HepG2 (cell line): ENCODE measurements around the gene UBTFL1. TPM values are rescaled to one million over a fixed set of nuclear protein-coding genes. Genes with fewer than 3 reads are reported as not detected.
"Not testable (repeated sequence)": the region's sequence is repeated elsewhere in the genome, so short reads cannot be mapped to it uniquely, and the experiment has no call there.

Experiments used
- ATAC-seq: fragments of 200-7000 bp; cut with Tn5 transposase; 3 replicates; pipeline ENCODE4 v1.9.1; 2020; ENCODE audit warnings: mild to moderate bottlenecking, moderate library complexity
- Bru-seq: library from RNA; stranded (reverse); fragments of 400-500 nt; gene quantifications from one replicate; lab custom pipeline; 2021; lab: Mats Ljungman, UMichigan
- BruChase-seq, 2 experiments: library from RNA; stranded (reverse); fragments of 400-500 nt; gene quantifications; one replicate each; lab custom pipeline; 2021; lab: Mats Ljungman, UMichigan
- BruUV-seq: library from RNA; stranded (reverse); fragments of 400-500 nt; replicated peaks from 2 replicates; lab custom pipeline; 2021; lab: Mats Ljungman, UMichigan
- CTCF ChIA-PET: fragments of 300-600 bp; formaldehyde crosslinking; extraction: SDS; loops from one replicate; lab custom pipeline; 2021; ENCODE audit warnings: low total read pairs, inconsistent platforms, low intra/inter-chr PET ratio; lab: Yijun Ruan, JAX
- POLR2A ChIA-PET: fragments of 350-600 bp; sonication (Branson Sonifier 250); formaldehyde crosslinking; loops from one replicate; lab custom pipeline; 2020; ENCODE audit warnings: antibody characterized with exemption, inconsistent platforms; lab: Yijun Ruan, JAX
- DNase-seq: peaks from one replicate; pipeline ENCODE4 v3.0.0-alpha.2; 2015; ENCODE audit warnings: low spot score
- FAIRE-seq: peaks from 3 replicates; lab custom pipeline; 2011; peaks lifted over from hg19 to GRCh38; lab: Jason Lieb, UNC
- H2AFZ ChIP-seq: one replicate; pipeline ENCODE4 v1.6.1; 2011; ENCODE audit warnings: low read length, inconsistent platforms
- H3K27ac ChIP-seq: fragments of 300-600 bp; 3 replicates; pipeline ENCODE4 v1.8.0; 2011; ENCODE audit warnings: mixed run types, mild to moderate bottlenecking, mixed read lengths, low read length, inconsistent platforms; ENCODE audit not compliant: insufficient read depth; ENCODE audit errors: extremely low read length
- H3K27me3 ChIP-seq, 2 experiments: fragments of 200-600 bp in 1 of 2; 2 replicates in 1 of 2; 3 replicates in 1 of 2; pipeline versions ENCODE4 v1.6.0 to v1.8.0; 2011; ENCODE audit warnings: low read length in 2 of 2, mild to moderate bottlenecking in 2 of 2, moderate library complexity in 2 of 2, inconsistent platforms in 1 of 2; ENCODE audit not compliant: insufficient read depth in 2 of 2, control insufficient read depth in 1 of 2
- H3K36me3 ChIP-seq, 2 experiments: fragments of 200-600 bp in 1 of 2; replicated peaks in 1 of 2; 2 replicates in 1 of 2; 3 replicates in 1 of 2; pipeline versions ENCODE4 v1.5.1 to v1.8.0; 2011; ENCODE audit warnings: low read length in 2 of 2, inconsistent platforms in 1 of 2; ENCODE audit not compliant: insufficient read depth in 2 of 2, control insufficient read depth in 1 of 2
- H3K4me1 ChIP-seq: 2 replicates; pipeline ENCODE4 v1.5.1; 2012; ENCODE audit warnings: low read length, inconsistent platforms; ENCODE audit not compliant: insufficient read depth
- H3K4me2 ChIP-seq: 2 replicates; pipeline ENCODE4 v1.6.0; 2011; ENCODE audit warnings: low read depth, low read length, inconsistent platforms
- H3K4me3 ChIP-seq, 3 experiments: fragments of 200-600 bp in 1 of 3; sonication (generic), shearing (Covaris generic) in 1 of 3; replicated peaks in 1 of 3; 2 replicates each; pipeline ENCODE4 v1.5.1; 2011 to 2016; ENCODE audit warnings: low read length in 3 of 3, inconsistent platforms in 2 of 3, low read depth in 2 of 3, mild to moderate bottlenecking in 2 of 3, control low read depth in 1 of 3, mixed read lengths in 1 of 3; ENCODE audit not compliant: insufficient read depth in 1 of 3
- H3K79me2 ChIP-seq: one replicate; pipeline ENCODE4 v1.6.1; 2011; ENCODE audit warnings: low read length, inconsistent platforms; ENCODE audit not compliant: insufficient read depth
- H3K9ac ChIP-seq: 2 replicates; pipeline ENCODE4 v1.6.0; 2011; ENCODE audit warnings: mild to moderate bottlenecking, low read depth, low read length, inconsistent platforms; ENCODE audit not compliant: insufficient read depth
- H3K9me3 ChIP-seq: 2 replicates; pipeline ENCODE4 v1.5.1; 2012; ENCODE audit warnings: mild to moderate bottlenecking, low read length
- H4K20me1 ChIP-seq: 2 replicates; pipeline ENCODE4 v1.6.0; 2011; ENCODE audit warnings: inconsistent platforms, mild to moderate bottlenecking, low read length, moderate library complexity; ENCODE audit not compliant: insufficient read depth
- WGBS: methylation state at CpG from one replicate; pipeline ENCODE4 v1.1.6; 2017; ENCODE audit warnings: low lambda C conversion rate; 5-methylcytosine and 5-hydroxymethylcytosine counted together
- in situ Hi-C: cut with HindIII; loops from 2 replicates; pipeline ENCODE4 v1.10.0; 2017; ENCODE audit warnings: low pct_unique_long_range_greater_than_20kb; ENCODE audit not compliant: extremely low pct_ligation_motif_present
- intact Hi-C: fragments of 100-400 bp; cut with micrococcal nuclease; formaldehyde crosslinking; loops from one replicate; pipeline ENCODE4 v1.10.0; 2022; ENCODE audit not compliant: unreplicated experiment
- long read RNA-seq, 2 experiments: library from RNA in 1 of 2; library from polyadenylated mRNA in 1 of 2; stranded (forward) in 1 of 2; unstranded in 1 of 2; transcript quantifications; one replicate each; pipeline ENCODE4 v2.0.0, GENCODE V29; 2019 to 2022
- polyA minus RNA-seq, 3 experiments: library from RNA; depleted of rRNA, polyadenylated mRNA; stranded (reverse); fragments of >200 nt; gene quantifications; 2 replicates each; pipeline ENCODE4 v1.2.3, GENCODE V29; 2011; ENCODE audit warnings: low replicate concordance in 1 of 3
- polyA plus RNA-seq, 8 experiments: library from polyadenylated mRNA; depleted of rRNA in 3 of 8; stranded (reverse) in 7 of 8; unstranded in 1 of 8; fragments of >200 nt; fragmentation: Illumina TruSeq in 4 of 8; extraction: Trizol in 4 of 8; gene quantifications; 2 replicates each; pipeline versions ENCODE4 v1.2.1 to v1.2.3, GENCODE V29; 2011 to 2016; ENCODE audit warnings: low read depth in 4 of 8, missing spikeins in 1 of 8, mixed read lengths in 1 of 8; ENCODE audit not compliant: insufficient read depth in 1 of 8
- total RNA-seq, 5 experiments: library from RNA; depleted of rRNA; stranded (reverse); fragments of >200 nt; fragmentation: Illumina TruSeq; extraction: Trizol; gene quantifications; 2 replicates each; pipeline ENCODE4 v1.2.3, GENCODE V29; 2016; ENCODE audit warnings: low read depth in 1 of 5

Gene UBTFL1
- total RNA-seq (2016; rRNA removed; fragmentation: Illumina TruSeq; extraction: Trizol) (not detected in 2 replicates), polyA plus RNA-seq (2011; rRNA removed) (not detected in 2 replicates), polyA minus RNA-seq (2011; rRNA and poly(A)+ RNA removed; ENCODE audit: low replicate concordance) (not detected in 2 replicates), Bru-seq, nascent RNA (not detected), BruChase-seq, experiment 1, labeled RNA remaining after a 6-hour chase (not detected), BruChase-seq, experiment 2, labeled RNA remaining after a 2-hour chase (not detected)
- total RNA-seq (2016; cell fraction: cytosol; rRNA removed; fragmentation: Illumina TruSeq; extraction: Trizol; ENCODE audit: low read depth): not detected in 2 replicates
- not detected in 2 replicates for total RNA-seq (2016; cell fraction: insoluble cytoplasmic fraction; rRNA removed; fragmentation: Illumina TruSeq; extraction: Trizol)
- not detected in 2 replicates for total RNA-seq (2016; cell fraction: membrane; rRNA removed; fragmentation: Illumina TruSeq; extraction: Trizol)
- total RNA-seq (2016; cell fraction: nucleus; rRNA removed; fragmentation: Illumina TruSeq; extraction: Trizol): not detected in 2 replicates
- polyA plus RNA-seq (2011; cell fraction: cytosol; rRNA removed): not detected in 2 replicates
- polyA plus RNA-seq (2011; cell fraction: nucleus; rRNA removed): not detected in 2 replicates
- not detected in 2 replicates for polyA plus RNA-seq (2012)
- polyA plus RNA-seq (2016; cell fraction: cytosol; fragmentation: Illumina TruSeq; extraction: Trizol; ENCODE audit: low read depth): not detected in 2 replicates
- polyA plus RNA-seq (2016; cell fraction: insoluble cytoplasmic fraction; fragmentation: Illumina TruSeq; extraction: Trizol; ENCODE audit: low read depth): not detected in 2 replicates
- polyA plus RNA-seq (2016; cell fraction: membrane; fragmentation: Illumina TruSeq; extraction: Trizol; ENCODE audit: low read depth): not detected in 2 replicates
- not detected in 2 replicates for polyA plus RNA-seq (2016; cell fraction: nucleus; fragmentation: Illumina TruSeq; extraction: Trizol; ENCODE audit: insufficient read depth, low read depth)
- not detected in 2 replicates for polyA minus RNA-seq (2011; cell fraction: cytosol; rRNA and poly(A)+ RNA removed)
- polyA minus RNA-seq (2011; cell fraction: nucleus; rRNA and poly(A)+ RNA removed): not detected in 2 replicates
- long read RNA-seq, experiment 1: 0 reads
- long read RNA-seq, experiment 2: 0 reads

- H2AFZ ChIP-seq, H3K36me3 ChIP-seq, H3K9ac ChIP-seq, H4K20me1 ChIP-seq, H3K4me3 ChIP-seq, CTCF ChIA-PET, DNase-seq, POLR2A ChIA-PET, intact Hi-C loops, H3K4me2 ChIP-seq, FAIRE-seq, H3K9me3 ChIP-seq, H3K79me2 ChIP-seq, H3K4me1 ChIP-seq, H3K27ac ChIP-seq, ATAC-seq, BruUV-seq, in situ Hi-C loops, H3K27me3 ChIP-seq: not testable (repeated sequence)
- 40% methylated on average over 1 of the region's 3 CpGs for WGBS
Observed at GRCh38 chr11:90085650-90086049, at the start of gene UBTFL1. Gene UBTFL1, plus strand, starts transcription at chr11:90085950. Its CDS starts 0 bp downstream, at chr11:90085950.

GRCh38 chr11:90051591-90052209, 34.0 kb upstream of the UBTFL1 start:
- no CpG with 5 or more reads among the region's 41 CpGs for WGBS
- DNase-seq, H3K79me2 ChIP-seq, H3K27me3 ChIP-seq, H2AFZ ChIP-seq, POLR2A ChIA-PET, H3K4me3 ChIP-seq, ATAC-seq, H4K20me1 ChIP-seq, H3K9me3 ChIP-seq, H3K27ac ChIP-seq, H3K9ac ChIP-seq, H3K36me3 ChIP-seq, BruUV-seq, H3K4me2 ChIP-seq, CTCF ChIA-PET, intact Hi-C loops, in situ Hi-C loops, H3K4me1 ChIP-seq, FAIRE-seq: not testable (repeated sequence)

GRCh38 chr11:90052311-90052710, 33.4 kb upstream of the UBTFL1 start:
- H3K9me3 ChIP-seq, H3K4me1 ChIP-seq, POLR2A ChIA-PET, BruUV-seq, H2AFZ ChIP-seq, H3K27me3 ChIP-seq, CTCF ChIA-PET, DNase-seq, H3K4me2 ChIP-seq, H4K20me1 ChIP-seq, H3K36me3 ChIP-seq, intact Hi-C loops, H3K9ac ChIP-seq, FAIRE-seq, H3K27ac ChIP-seq, H3K79me2 ChIP-seq, in situ Hi-C loops, ATAC-seq, H3K4me3 ChIP-seq: not testable (repeated sequence)
- WGBS: no CpG with 5 or more reads among the region's 33 CpGs
